ENCODE measurements around the gene CCNQ. TPM values are rescaled to one million over a fixed set of nuclear protein-coding genes. Genes with fewer than 3 reads are reported as not detected.

CCNQ gene
- total RNA-seq, 3 donors from 2014 or later: 13.1 to 19.9 (median 16.0) TPM

GRCh38 chrX:153641627-153642026 is 42.7 kb upstream of the CCNQ start:
- DNase-seq: no peak
- intact Hi-C loops (cut with DNase I, micrococcal nuclease): no loop called here
- H3K9me3 ChIP-seq: no peaks in the 10 kb centered on the region
- no peak for ATAC-seq
- H3K36me3 ChIP-seq (ENCODE audit: low read depth): no peaks in the 10 kb centered on the region
- no peak overlapping the region for H3K4me3 ChIP-seq
- H3K4me1 ChIP-seq (ENCODE audit: low read depth): no peaks in the 10 kb centered on the region
- TF ChIP-seq CTCF (IDR thresholded peaks at IDR 0.05): no peak

GRCh38 chrX:153640736-153641575 is 42.0 kb upstream of the CCNQ start:
- no peak for TF ChIP-seq CTCF (IDR thresholded peaks at IDR 0.05)
- Histone ChIP-seq H3K36me3 (ENCODE audit: low read depth) (no peaks in the 10 kb centered on the region), H3K4me3 (no peak overlapping the region), H3K9me3 (no peaks in the 10 kb centered on the region), H3K4me1 (ENCODE audit: low read depth) (no peaks in the 10 kb centered on the region)
- no peak for DNase-seq
- intact Hi-C loops (cut with DNase I, micrococcal nuclease): no loop called here
- no peak for ATAC-seq

DNA sequence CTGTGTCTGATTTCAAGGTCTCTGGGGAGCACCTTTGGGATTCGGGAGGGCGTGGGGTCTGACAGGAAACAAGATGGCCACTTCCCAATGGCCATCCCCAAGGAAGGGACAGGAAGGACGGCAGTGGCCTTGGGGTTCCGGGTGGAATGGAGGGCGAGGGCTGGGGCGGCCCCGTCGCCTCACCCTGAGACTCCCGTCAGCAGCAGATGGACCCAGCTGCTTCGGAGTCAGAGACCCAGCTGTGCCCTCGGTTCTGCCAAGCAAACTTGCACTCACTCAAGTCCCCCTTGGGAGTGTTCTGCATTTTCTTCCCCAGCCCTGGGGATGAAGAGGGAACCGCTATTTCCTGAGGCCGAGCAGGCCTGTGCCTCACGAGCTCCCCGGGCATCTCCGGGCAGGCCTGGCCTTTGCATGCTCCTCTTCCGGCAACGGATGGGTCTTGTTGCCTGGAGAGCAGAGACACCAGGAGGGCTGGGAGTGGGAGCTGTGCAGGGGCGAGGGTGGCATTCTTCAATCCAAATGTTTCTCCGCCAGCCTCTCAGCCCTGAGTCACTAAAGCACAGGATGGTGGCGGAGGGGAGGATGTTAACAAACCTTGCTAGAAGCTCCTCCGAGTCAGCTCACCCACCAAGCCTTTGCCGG is 41.2 kb upstream of the CCNQ start:
- no peak for DNase-seq
- no peak for ATAC-seq
- H3K4me1 ChIP-seq (ENCODE audit: low read depth): no peaks in the 10 kb centered on the region
- no peaks in the 10 kb centered on the region for H3K36me3 ChIP-seq (ENCODE audit: low read depth)
- no peak overlapping the region for H3K4me3 ChIP-seq
- intact Hi-C loops (cut with DNase I, micrococcal nuclease): no loop called here
- H3K9me3 ChIP-seq: no peaks in the 10 kb centered on the region
- TF ChIP-seq CTCF (IDR thresholded peaks at IDR 0.05): no peak

DNA sequence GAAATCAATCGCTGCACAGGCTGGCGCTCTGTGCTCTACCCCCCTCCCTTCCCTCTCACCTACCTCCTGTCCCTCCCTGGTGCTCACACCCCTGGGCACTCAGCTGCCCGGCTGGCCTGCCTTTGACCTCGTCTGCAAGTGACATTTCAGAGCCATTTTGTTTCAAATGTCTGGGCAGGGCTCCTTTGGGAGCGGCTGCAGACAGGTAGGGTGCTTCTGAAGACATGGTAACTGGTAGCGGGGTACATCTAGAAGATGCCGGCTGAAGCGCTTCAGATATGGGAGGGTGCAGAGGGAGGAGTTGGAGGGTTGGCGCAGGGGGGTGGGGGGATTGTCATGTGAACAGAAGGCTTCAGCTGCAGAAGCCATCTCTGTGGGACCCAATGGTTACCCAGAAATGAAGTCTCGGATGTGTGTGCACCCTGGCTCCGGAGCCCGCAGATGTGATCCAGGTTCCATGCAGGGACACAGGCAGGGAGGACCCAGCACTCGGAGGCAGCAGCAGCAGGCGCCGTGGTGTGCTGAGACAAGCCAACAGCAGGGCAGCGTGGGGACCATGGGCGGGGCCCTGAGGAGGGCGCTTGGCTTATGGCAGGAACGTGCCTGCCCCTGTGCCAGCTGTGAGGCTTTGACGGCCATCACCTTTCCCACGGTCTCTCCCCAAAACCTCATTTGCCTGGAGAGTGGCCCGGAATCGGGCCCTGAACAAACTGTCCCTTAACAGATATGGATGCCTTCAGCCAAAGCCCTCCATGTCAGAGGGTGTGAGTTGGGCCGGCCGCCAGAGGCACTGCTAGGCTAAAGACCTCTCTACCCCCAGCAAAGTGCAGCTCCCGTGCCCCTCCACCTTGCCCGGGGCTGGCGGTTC is 40.5 kb upstream of the CCNQ start:
- DNase-seq (no peak), ATAC-seq (no peak)
- no peaks in the 10 kb centered on the region for H3K4me1 ChIP-seq (ENCODE audit: low read depth)
- no peaks in the 10 kb centered on the region for H3K9me3 ChIP-seq
- no peak for TF ChIP-seq CTCF (IDR thresholded peaks at IDR 0.05)
- H3K36me3 ChIP-seq (ENCODE audit: low read depth): no peaks in the 10 kb centered on the region
- H3K4me3 ChIP-seq: no peak overlapping the region
- intact Hi-C loops (cut with DNase I, micrococcal nuclease): no loop called here

- no peak for DNase-seq
- intact Hi-C loops (cut with DNase I, micrococcal nuclease): no loop called here
- H3K4me1 ChIP-seq (ENCODE audit: low read depth): no peaks in the 10 kb centered on the region
- no peaks in the 10 kb centered on the region for H3K36me3 ChIP-seq (ENCODE audit: low read depth)
- ATAC-seq: no peak
- H3K4me3 ChIP-seq: no peak overlapping the region
- no peaks in the 10 kb centered on the region for H3K9me3 ChIP-seq
- no peak for TF ChIP-seq CTCF (IDR thresholded peaks at IDR 0.05)
Observed at GRCh38 chrX:153638436-153639176, 39.7 kb upstream of the CCNQ start.

All from mucosa of descending colon (tissue), 3 donors.